HepG2 (cell line): Measurements from ENCODE around the gene DLAT. TPM values are rescaled to one million over a fixed set of nuclear protein-coding genes. Genes with fewer than 3 reads are reported as not detected.

Source experiments
- CEBPG ChIP-seq: IDR thresholded peaks from 2 replicates; pipeline ENCODE4 v1.6.1; 2016
- FOXA3 ChIP-seq: IDR thresholded peaks from 2 replicates; pipeline ENCODE4 v1.6.1; 2016; ENCODE audit warnings: missing genetic modification reagents, missing compliant biosample characterization
- HCFC1 ChIP-seq: fragments of 150-350 bp; IDR thresholded peaks from 2 replicates; pipeline ENCODE4 v1.6.1; 2014; ENCODE audit warnings: low read depth, low read length
- IKZF1 ChIP-seq: fragments of 450-650 bp; IDR thresholded peaks from 2 replicates; pipeline ENCODE4 v1.7.1; 2016
- MXD4 ChIP-seq: IDR thresholded peaks from 2 replicates; pipeline ENCODE4 v1.6.1; 2016; ENCODE audit warnings: mild to moderate bottlenecking, missing biosample characterization, missing genetic modification reagents
- NFE2 ChIP-seq: sonication (generic); formaldehyde crosslinking; IDR thresholded peaks from 2 replicates; pipeline ENCODE4 v1.4.0; 2020; ENCODE audit warnings: missing genetic modification reagents
- PHF20 ChIP-seq: sonication (generic); formaldehyde crosslinking; IDR thresholded peaks from 2 replicates; pipeline ENCODE4 v1.5.0; 2020; ENCODE audit warnings: mild to moderate bottlenecking, missing genetic modification reagents
- SAP130 ChIP-seq: IDR thresholded peaks from 2 replicates; pipeline ENCODE4 v1.6.1; 2016; ENCODE audit warnings: low read depth
- SIX4 ChIP-seq: sonication (generic); formaldehyde crosslinking; IDR thresholded peaks from 2 replicates; pipeline ENCODE4 v1.4.0; 2020; ENCODE audit warnings: missing genetic modification reagents
- TERF1 ChIP-seq: sonication (generic); formaldehyde crosslinking; IDR thresholded peaks from 2 replicates; pipeline ENCODE4 v1.8.0; 2022; ENCODE audit warnings: mild to moderate bottlenecking, missing genetic modification reagents, moderate library complexity
- ZBTB42 ChIP-seq: sonication (generic); formaldehyde crosslinking; IDR thresholded peaks from 2 replicates; pipeline ENCODE4 v1.5.0; 2020; ENCODE audit warnings: mild to moderate bottlenecking, missing genetic modification reagents
- ZFP36L2 ChIP-seq: sonication (generic); formaldehyde crosslinking; IDR thresholded peaks from 2 replicates; pipeline ENCODE4 v1.4.0; 2020; ENCODE audit warnings: missing genetic modification reagents
- ZNF10 ChIP-seq: sonication (generic); formaldehyde crosslinking; IDR thresholded peaks from 2 replicates; pipeline ENCODE4 v1.4.0; 2020; ENCODE audit warnings: mild to moderate bottlenecking, low read depth, missing genetic modification reagents, borderline replicate concordance
- ZNF18 ChIP-seq: sonication (generic); formaldehyde crosslinking; IDR thresholded peaks from 2 replicates; pipeline ENCODE4 v1.8.0; 2022; ENCODE audit warnings: mild to moderate bottlenecking, missing genetic modification reagents; ENCODE audit not compliant: insufficient replicate concordance
- ZNF225 ChIP-seq: sonication (generic); formaldehyde crosslinking; IDR thresholded peaks from 2 replicates; pipeline ENCODE4 v1.4.0; 2020; ENCODE audit warnings: mild to moderate bottlenecking, missing genetic modification reagents
- ZNF280B ChIP-seq: sonication (generic); formaldehyde crosslinking; IDR thresholded peaks from 2 replicates; pipeline ENCODE4 v1.5.0; 2020; ENCODE audit warnings: missing genetic modification reagents, mild to moderate bottlenecking, borderline replicate concordance
- ZNF317 ChIP-seq: sonication (generic); formaldehyde crosslinking; IDR thresholded peaks from 2 replicates; pipeline ENCODE4 v1.5.0; 2020; ENCODE audit warnings: mild to moderate bottlenecking, missing genetic modification reagents
- ZNF574 ChIP-seq: sonication (generic); formaldehyde crosslinking; IDR thresholded peaks from 2 replicates; pipeline ENCODE4 v1.4.0; 2020; ENCODE audit warnings: missing genetic modification reagents
- ZNF614 ChIP-seq: IDR thresholded peaks from 2 replicates; pipeline ENCODE4 v1.6.1; 2018; ENCODE audit warnings: missing biosample characterization, missing genetic modification reagents, inconsistent platforms, borderline replicate concordance
- ZNF652 ChIP-seq: IDR thresholded peaks from 2 replicates; pipeline ENCODE4 v1.6.1; 2016; ENCODE audit warnings: low read depth, borderline replicate concordance
- ZNF800 ChIP-seq: sonication (generic); formaldehyde crosslinking; IDR thresholded peaks from 2 replicates; pipeline ENCODE4 v1.4.0; 2020; ENCODE audit warnings: missing genetic modification reagents
- polyA plus RNA-seq, 8 experiments: library from polyadenylated mRNA; depleted of rRNA in 3 of 8; stranded (reverse) in 7 of 8; unstranded in 1 of 8; fragments of >200 nt; fragmentation: Illumina TruSeq in 4 of 8; extraction: Trizol in 4 of 8; gene quantifications; 2 replicates each; pipeline versions ENCODE4 v1.2.1 to v1.2.3, GENCODE V29; 2011 to 2016; ENCODE audit warnings: low read depth in 4 of 8, missing spikeins in 1 of 8, mixed read lengths in 1 of 8; ENCODE audit not compliant: insufficient read depth in 1 of 8
- total RNA-seq, 5 experiments: library from RNA; depleted of rRNA; stranded (reverse); fragments of >200 nt; fragmentation: Illumina TruSeq; extraction: Trizol; gene quantifications; 2 replicates each; pipeline ENCODE4 v1.2.3, GENCODE V29; 2016; ENCODE audit warnings: low read depth in 1 of 5

DLAT gene
- total and polyA plus RNA-seq, 2 of the 13 experiments (the other 11 are each of a cell fraction or from before 2014, with no cell fraction given), result 26.4 to 62.2 TPM

GRCh38 chr11:112024773-112025678, at the start of gene DLAT (continued):
- TF ChIP-seq HCFC1 (no peak; the same call in 1 of the 2 replicates), ZNF317 (CRISPR knock-in tag) (peak; percentile 83), ZNF280B (CRISPR knock-in tag) (0 out of 2 replicates have a peak, but pooled peaks have one; percentile 67), ZNF10 (no peak), SAP130 (CRISPR knock-in tag) (peak; percentile 92), ZFP36L2 (CRISPR knock-in tag) (no peak), CEBPG (CRISPR knock-in tag) (peak; percentile 50), ZBTB42 (CRISPR knock-in tag) (peak; percentile 74; the same call in 1 of the 2 replicates), SIX4 (CRISPR knock-in tag) (peak; percentile 23; the same call in 1 of the 2 replicates), ZNF574 (CRISPR knock-in tag) (peak; percentile 77), ZNF800 (CRISPR knock-in tag) (peak; percentile 93), PHF20 (CRISPR knock-in tag) (peak; percentile 91), NFE2 (CRISPR knock-in tag) (no peak), MXD4 (peak; percentile 88), ZNF652 (peak; percentile 18; the same call in 1 of the 2 replicates), ZNF18 (CRISPR knock-in tag) (peak; percentile 75), ZNF614 (peak; percentile 72; the same call in 1 of the 2 replicates), ZNF225 (CRISPR knock-in tag) (no peak), FOXA3 (CRISPR knock-in tag) (peak; percentile 55), IKZF1 (no peak), TERF1 (CRISPR knock-in tag) (no peak)
